Measurements from ENCODE around the gene NAV2.

Gene NAV2

DNA sequence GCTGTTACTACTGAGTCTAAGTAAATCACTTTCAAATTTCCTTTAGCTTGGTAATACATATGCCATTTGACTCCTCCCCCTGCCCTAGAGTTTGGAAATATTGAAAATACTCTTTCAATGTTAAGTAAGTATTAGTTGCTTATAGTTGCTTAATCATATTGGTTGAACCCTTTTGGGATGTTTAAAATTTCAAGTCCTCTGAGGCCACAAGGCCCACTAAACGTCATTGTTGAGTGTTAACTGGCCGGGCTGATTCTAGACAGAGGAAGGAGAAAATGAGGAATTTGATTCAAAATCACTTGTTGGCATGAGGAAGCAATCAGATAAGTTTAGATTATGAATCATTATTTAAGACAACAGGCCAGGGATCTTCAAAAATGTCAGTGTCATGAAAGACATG lies 8.5 kb downstream of the NAV2 start:
- no peak overlapping the region for H3K27ac ChIP-seq
- H3K4me3 ChIP-seq (ENCODE audit: low read depth in 1 of 2, low read length in 1 of 2) = no peak overlapping the region
- H3K4me1 ChIP-seq (ENCODE audit: control insufficient read depth in 1 of 2, insufficient read depth in 1 of 2, low read depth in 1 of 2, low read length in 1 of 2) = no peaks in the 10 kb centered on the region
- TF ChIP-seq, protein P1, sequence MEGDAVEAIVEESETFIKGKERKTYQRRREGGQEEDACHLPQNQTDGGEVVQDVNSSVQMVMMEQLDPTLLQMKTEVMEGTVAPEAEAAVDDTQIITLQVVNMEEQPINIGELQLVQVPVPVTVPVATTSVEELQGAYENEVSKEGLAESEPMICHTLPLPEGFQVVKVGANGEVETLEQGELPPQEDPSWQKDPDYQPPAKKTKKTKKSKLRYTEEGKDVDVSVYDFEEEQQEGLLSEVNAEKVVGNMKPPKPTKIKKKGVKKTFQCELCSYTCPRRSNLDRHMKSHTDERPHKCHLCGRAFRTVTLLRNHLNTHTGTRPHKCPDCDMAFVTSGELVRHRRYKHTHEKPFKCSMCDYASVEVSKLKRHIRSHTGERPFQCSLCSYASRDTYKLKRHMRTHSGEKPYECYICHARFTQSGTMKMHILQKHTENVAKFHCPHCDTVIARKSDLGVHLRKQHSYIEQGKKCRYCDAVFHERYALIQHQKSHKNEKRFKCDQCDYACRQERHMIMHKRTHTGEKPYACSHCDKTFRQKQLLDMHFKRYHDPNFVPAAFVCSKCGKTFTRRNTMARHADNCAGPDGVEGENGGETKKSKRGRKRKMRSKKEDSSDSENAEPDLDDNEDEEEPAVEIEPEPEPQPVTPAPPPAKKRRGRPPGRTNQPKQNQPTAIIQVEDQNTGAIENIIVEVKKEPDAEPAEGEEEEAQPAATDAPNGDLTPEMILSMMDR (IDR thresholded peaks at IDR 0.05) = no peak
- H3K36me3 ChIP-seq = no peaks in the 10 kb centered on the region
- H3K27me3 ChIP-seq = peaks cover 73% of the 10 kb centered on the region
- no peaks in the 10 kb centered on the region for H3K9me3 ChIP-seq

DNA sequence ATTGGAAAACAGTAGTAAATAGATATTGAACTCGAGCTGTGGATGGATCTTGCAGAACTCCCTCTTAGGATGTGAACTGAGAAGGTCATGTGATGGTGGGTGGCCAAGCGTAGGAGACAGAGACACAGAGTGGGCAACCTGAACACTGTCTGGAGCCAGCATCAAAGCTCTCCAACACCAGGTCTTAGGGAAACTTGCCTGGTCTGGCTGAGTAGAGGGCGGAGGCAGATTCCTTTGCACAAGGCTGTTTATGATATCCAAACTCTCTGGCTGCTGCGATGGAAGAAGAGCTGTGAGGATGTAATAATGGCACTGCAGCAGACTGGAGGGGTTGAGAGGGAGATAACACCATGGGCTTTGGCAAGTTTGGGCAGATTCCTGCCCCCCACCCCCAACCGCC lies 10.1 kb downstream of the NAV2 start:
- H3K36me3 ChIP-seq = no peaks in the 10 kb centered on the region
- peaks cover 64% of the 10 kb centered on the region for H3K27me3 ChIP-seq
- no peak overlapping the region for H3K4me3 ChIP-seq (ENCODE audit: low read depth in 1 of 2, low read length in 1 of 2)
- H3K4me1 ChIP-seq (ENCODE audit: control insufficient read depth in 1 of 2, insufficient read depth in 1 of 2, low read depth in 1 of 2, low read length in 1 of 2) = no peaks in the 10 kb centered on the region
- H3K9me3 ChIP-seq = no peaks in the 10 kb centered on the region
- no peak overlapping the region for H3K27ac ChIP-seq
- TF ChIP-seq, protein P1 (IDR thresholded peaks at IDR 0.05) = no peak

DNA sequence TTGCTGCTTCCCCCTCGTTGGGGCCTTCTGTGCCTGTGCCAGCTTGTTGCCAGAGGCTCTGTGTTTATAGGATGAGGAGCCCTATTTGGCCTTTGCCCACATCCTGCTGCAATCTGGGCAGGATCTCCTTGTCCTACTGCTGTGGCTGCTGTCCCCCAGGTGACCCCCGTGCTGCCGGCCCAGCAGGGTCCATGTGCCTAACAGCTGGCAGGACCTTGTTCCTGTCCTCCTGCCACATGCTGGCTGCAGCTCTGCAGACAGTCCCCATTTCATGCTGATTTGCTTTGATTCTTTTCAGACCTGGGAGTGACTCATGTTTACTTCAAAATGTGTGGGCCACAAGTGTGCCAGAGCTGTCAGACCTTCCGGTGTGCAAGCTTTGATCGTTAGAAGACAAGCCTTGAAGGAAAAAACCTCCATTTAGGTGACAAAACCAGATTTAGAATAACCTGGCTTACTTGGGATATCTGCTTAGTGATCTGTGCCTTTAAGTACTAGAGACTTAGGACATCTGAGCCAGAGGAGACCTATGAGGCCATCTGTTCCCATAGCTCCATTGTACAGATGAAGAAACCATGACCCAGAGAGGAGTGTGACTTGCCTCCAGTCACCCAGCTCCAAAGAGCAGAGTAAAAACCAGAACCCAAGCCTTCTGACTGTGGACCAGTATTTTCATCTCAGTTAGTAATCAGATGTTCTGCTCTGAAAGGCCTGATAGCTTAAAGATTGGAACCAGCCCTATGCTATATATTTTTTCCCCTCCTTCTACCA lies 11.1 kb downstream of the NAV2 start:
- Histone ChIP-seq H3K4me1 (ENCODE audit: control insufficient read depth in 1 of 2, insufficient read depth in 1 of 2, low read depth in 1 of 2, low read length in 1 of 2) (no peaks in the 10 kb centered on the region), H3K36me3 (no peaks in the 10 kb centered on the region), H3K27me3 (peaks cover 56% of the 10 kb centered on the region), H3K4me3 (ENCODE audit: low read depth in 1 of 2, low read length in 1 of 2) (no peak overlapping the region), H3K27ac (no peak overlapping the region), H3K9me3 (no peaks in the 10 kb centered on the region)
- TF ChIP-seq, protein P1 (IDR thresholded peaks at IDR 0.05) = no peak

DNA sequence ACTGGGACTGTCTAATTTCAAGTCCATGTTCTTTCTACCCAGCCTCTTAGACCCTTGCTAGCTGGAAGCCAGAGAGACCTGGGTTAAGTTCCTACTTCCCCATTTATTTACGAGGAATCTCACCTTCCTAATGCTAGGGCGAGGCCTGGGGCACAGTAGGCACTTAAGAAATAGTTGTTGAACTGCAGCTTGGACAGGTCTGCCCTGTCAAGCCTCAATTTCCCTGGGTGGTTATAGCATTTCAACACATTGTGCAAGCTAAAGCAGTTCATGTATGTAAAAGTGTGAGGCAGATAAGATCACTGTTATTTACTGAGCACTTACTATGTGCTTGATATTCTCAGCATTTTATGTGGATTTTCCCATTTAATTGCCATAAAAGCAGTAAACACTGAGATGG lies 12.1 kb downstream of the NAV2 start:
- Histone ChIP-seq H3K27me3 (peaks cover 53% of the 10 kb centered on the region), H3K27ac (no peak overlapping the region), H3K9me3 (no peaks in the 10 kb centered on the region), H3K4me3 (ENCODE audit: low read depth in 1 of 2, low read length in 1 of 2) (no peak overlapping the region), H3K4me1 (ENCODE audit: control insufficient read depth in 1 of 2, insufficient read depth in 1 of 2, low read depth in 1 of 2, low read length in 1 of 2) (no peaks in the 10 kb centered on the region), H3K36me3 (no peaks in the 10 kb centered on the region)
- TF ChIP-seq, protein P1 (IDR thresholded peaks at IDR 0.05) = no peak

DNA sequence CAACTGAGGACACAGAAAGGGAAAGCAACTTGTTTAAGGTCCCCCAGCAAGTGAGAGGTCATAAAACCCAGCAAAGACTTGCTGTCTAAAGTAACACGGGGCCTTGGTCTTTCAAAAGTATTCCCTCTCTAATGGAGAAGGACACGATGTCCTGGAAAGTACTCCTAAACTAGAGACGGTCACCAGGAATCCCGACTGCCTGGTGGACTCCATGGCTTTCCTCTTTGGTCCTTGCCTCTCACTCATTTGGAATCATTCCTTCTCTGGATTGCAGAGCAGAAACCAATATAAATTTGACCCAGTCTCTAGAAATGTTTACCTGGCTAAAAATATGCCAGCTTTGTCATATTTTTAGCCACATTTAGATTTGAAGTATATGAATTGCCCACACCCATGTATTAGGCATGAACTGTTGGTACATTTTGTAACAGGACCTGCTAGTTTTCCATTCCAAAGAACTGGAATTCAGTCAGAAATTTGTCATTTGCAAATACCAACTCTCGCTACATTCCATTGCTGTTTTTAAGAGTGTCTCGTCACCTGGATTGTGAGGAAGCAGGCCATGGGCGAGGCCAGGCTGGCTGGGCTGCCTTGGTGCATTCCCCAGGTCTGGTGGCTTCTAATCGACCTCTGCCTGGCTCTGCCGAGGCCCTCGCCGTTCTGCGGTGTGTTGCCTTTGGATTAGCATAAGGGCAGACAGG lies 12.9 kb downstream of the NAV2 start:
- no peaks in the 10 kb centered on the region for H3K4me1 ChIP-seq (ENCODE audit: control insufficient read depth in 1 of 2, insufficient read depth in 1 of 2, low read depth in 1 of 2, low read length in 1 of 2)
- no peaks in the 10 kb centered on the region for H3K36me3 ChIP-seq
- H3K27me3 ChIP-seq = peaks cover 46% of the 10 kb centered on the region
- no peak overlapping the region for H3K4me3 ChIP-seq (ENCODE audit: low read depth in 1 of 2, low read length in 1 of 2)
- H3K27ac ChIP-seq = no peak overlapping the region
- no peaks in the 10 kb centered on the region for H3K9me3 ChIP-seq
- TF ChIP-seq, protein P1 (IDR thresholded peaks at IDR 0.05) = no peak

Measured in neutrophil (primary cell).